IPS DF 6.9 (cell line): ENCODE results near the gene GRIN2B.

Source experiments
- DNase-seq: peaks from one replicate; pipeline ENCODE4 v3.0.0-alpha.2; 2013; ENCODE audit warnings: low read depth, low spot score
- H3K27ac ChIP-seq: one replicate; pipeline ENCODE4 v1.5.1; 2013; ENCODE audit warnings: low read length, control low read depth
- H3K27me3 ChIP-seq: 2 replicates; pipeline ENCODE4 v1.6.1; 2013; ENCODE audit warnings: mild to moderate bottlenecking, low read length; ENCODE audit not compliant: control insufficient read depth, insufficient read depth
- H3K36me3 ChIP-seq: 2 replicates; pipeline ENCODE4 v1.6.1; 2013; ENCODE audit warnings: low read length; ENCODE audit not compliant: control insufficient read depth, insufficient read depth
- H3K4me1 ChIP-seq: 2 replicates; pipeline ENCODE4 v1.6.1; 2013; ENCODE audit warnings: low read length; ENCODE audit not compliant: control insufficient read depth, insufficient read depth
- H3K4me3 ChIP-seq: 2 replicates; pipeline ENCODE4 v1.5.1; 2013; ENCODE audit warnings: mild to moderate bottlenecking, low read length
- H3K9me3 ChIP-seq: 2 replicates; pipeline ENCODE4 v1.6.1; 2013; ENCODE audit warnings: low read length, inconsistent platforms; ENCODE audit not compliant: control insufficient read depth, insufficient read depth
- WGBS: extraction: QIAGEN DNeasy Blood & Tissue Kit; methylation state at CpG from one replicate; pipeline ENCODE4 v1.1.7; 2013; ENCODE audit warnings: mixed read lengths, missing lambda C conversion rate; ENCODE audit not compliant: insufficient read length, insufficient coverage; 5-methylcytosine and 5-hydroxymethylcytosine counted together

Gene GRIN2B

GRCh38 chr12:13980538-13981295 lies 685 bp downstream of the GRIN2B start:
- Histone ChIP-seq H3K36me3 (no peaks in the 10 kb centered on the region), H3K4me3 (peak overlapping the region; percentile 80; the same call in 1 of the 2 replicates), H3K27ac (no peak overlapping the region), H3K4me1 (peaks cover 4% of the 10 kb centered on the region; the same call in 1 of the 2 replicates), H3K9me3 (no peaks in the 10 kb centered on the region), H3K27me3 (peaks cover 1% of the 10 kb centered on the region; the same call in 1 of the 2 replicates)
- no peak for DNase-seq
- WGBS: no CpG with 5 or more reads among the region's 53 CpGs

- no peak for DNase-seq
- Histone ChIP-seq H3K4me3 (no peak overlapping the region; the same call in 1 of the 2 replicates), H3K27ac (no peak overlapping the region), H3K36me3 (no peaks in the 10 kb centered on the region), H3K4me1 (peaks cover 4% of the 10 kb centered on the region; the same call in 1 of the 2 replicates), H3K27me3 (peaks cover 1% of the 10 kb centered on the region; the same call in 1 of the 2 replicates), H3K9me3 (no peaks in the 10 kb centered on the region)
- 100% methylated on average over 2 of the region's 15 CpGs for WGBS
Observed at GRCh38 chr12:13979772-13980378, 1.5 kb downstream of the GRIN2B start.

GRCh38 chr12:13978876-13979275 lies 2.5 kb downstream of the GRIN2B start:
- Histone ChIP-seq H3K4me1 (peaks cover 4% of the 10 kb centered on the region; the same call in 1 of the 2 replicates), H3K27ac (no peak overlapping the region), H3K9me3 (no peaks in the 10 kb centered on the region), H3K36me3 (no peaks in the 10 kb centered on the region), H3K27me3 (peaks cover 1% of the 10 kb centered on the region; the same call in 1 of the 2 replicates), H3K4me3 (no peak overlapping the region)
- no CpG with 5 or more reads among the region's 4 CpGs for WGBS
- DNase-seq: no peak

GRCh38 chr12:13976880-13977279 lies 4.5 kb downstream of the GRIN2B start:
- no CpG with 5 or more reads among the region's 2 CpGs for whole genome bisulfite sequencing
- DNase-seq: no peak

GRCh38 chr12:13976028-13976584 lies 5.3 kb downstream of the GRIN2B start:
- Histone ChIP-seq H3K27me3 (no peaks in the 10 kb centered on the region; the same call in 1 of the 2 replicates), H3K9me3 (no peaks in the 10 kb centered on the region), H3K4me1 (peaks cover 3% of the 10 kb centered on the region; the same call in 1 of the 2 replicates), H3K27ac (no peak overlapping the region), H3K4me3 (no peak overlapping the region), H3K36me3 (no peaks in the 10 kb centered on the region)
- no CpG with 5 or more reads among the region's 7 CpGs for WGBS
- DNase-seq: no peak

More at GRCh38 chr12:13976880-13977279, 4.5 kb downstream of the GRIN2B start:
- no peaks in the 10 kb centered on the region for H3K9me3 ChIP-seq
- H3K4me3 ChIP-seq: no peak overlapping the region
- H3K4me1 ChIP-seq: peaks cover 4% of the 10 kb centered on the region; the same call in 1 of the 2 replicates
- H3K36me3 ChIP-seq: no peaks in the 10 kb centered on the region
- peaks cover 1% of the 10 kb centered on the region; the same call in 1 of the 2 replicates for H3K27me3 ChIP-seq
- no peak overlapping the region for H3K27ac ChIP-seq

GRCh38 chr12:13973996-13974395 lies 7.4 kb downstream of the GRIN2B start:
- H3K9me3 ChIP-seq: no peaks in the 10 kb centered on the region
- DNase-seq: no peak
- peaks cover 3% of the 10 kb centered on the region; the same call in 1 of the 2 replicates for H3K4me1 ChIP-seq
- no peaks in the 10 kb centered on the region for H3K27me3 ChIP-seq
- H3K4me3 ChIP-seq: no peak overlapping the region
- H3K36me3 ChIP-seq: no peaks in the 10 kb centered on the region
- no peak overlapping the region for H3K27ac ChIP-seq

GRCh38 chr12:13970803-13971202 lies 10.6 kb downstream of the GRIN2B start:
- no peak for DNase-seq
- Histone ChIP-seq H3K4me1 (peaks cover under 1% of the 10 kb centered on the region; the same call in 1 of the 2 replicates), H3K4me3 (no peak overlapping the region), H3K27me3 (no peaks in the 10 kb centered on the region), H3K27ac (no peak overlapping the region), H3K9me3 (no peaks in the 10 kb centered on the region), H3K36me3 (no peaks in the 10 kb centered on the region)
- no CpG with 5 or more reads among the region's 4 CpGs for WGBS

GRCh38 chr12:13968281-13968680 lies 13.1 kb downstream of the GRIN2B start:
- H3K9me3 ChIP-seq: no peaks in the 10 kb centered on the region
- no peak overlapping the region for H3K4me3 ChIP-seq
- no peak for DNase-seq
- H3K4me1 ChIP-seq: no peaks in the 10 kb centered on the region
- no CpG with 5 or more reads among the region's 3 CpGs for WGBS
- no peaks in the 10 kb centered on the region for H3K27me3 ChIP-seq
- H3K27ac ChIP-seq: no peak overlapping the region
- no peaks in the 10 kb centered on the region for H3K36me3 ChIP-seq

GRCh38 chr12:13964666-13965065 lies 16.7 kb downstream of the GRIN2B start:
- no peaks in the 10 kb centered on the region for H3K9me3 ChIP-seq
- no peak overlapping the region for H3K4me3 ChIP-seq
- no peaks in the 10 kb centered on the region for H3K27me3 ChIP-seq
- H3K4me1 ChIP-seq: no peaks in the 10 kb centered on the region
- no peak for DNase-seq
- H3K27ac ChIP-seq: no peak overlapping the region
- WGBS: no CpG with 5 or more reads among the region's 5 CpGs
- H3K36me3 ChIP-seq: no peaks in the 10 kb centered on the region

- WGBS: no CpG with 5 or more reads among the region's 8 CpGs
- Histone ChIP-seq H3K27me3 (no peaks in the 10 kb centered on the region), H3K27ac (no peak overlapping the region), H3K4me1 (0 out of 2 replicates have a peak, but pooled peaks cover 2% of the 10 kb centered on the region), H3K9me3 (no peaks in the 10 kb centered on the region), H3K4me3 (no peak overlapping the region), H3K36me3 (no peaks in the 10 kb centered on the region)
- DNase-seq: no peak
Observed at GRCh38 chr12:13962699-13963098, 18.7 kb downstream of the GRIN2B start.
